ENCODE data around the gene TANC1.

DNA sequence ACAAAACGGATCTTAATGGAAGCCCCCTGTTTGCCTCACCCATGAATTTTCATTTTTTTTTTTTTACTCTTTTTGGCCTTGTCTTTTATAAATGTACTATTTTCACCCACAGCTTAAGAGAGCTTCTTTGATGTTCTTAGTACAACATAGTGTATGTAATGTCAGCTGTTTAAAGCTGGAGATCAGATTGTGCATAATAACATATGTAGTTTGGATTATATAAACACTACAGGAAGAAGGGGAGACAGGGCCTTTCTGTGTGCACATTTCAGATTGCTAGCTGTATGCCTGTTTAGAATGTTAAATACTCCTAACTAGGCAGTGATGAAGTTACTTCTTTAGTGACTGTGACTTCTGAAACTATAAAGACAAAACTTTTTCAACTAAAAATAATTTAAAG lies 2.1 kb upstream of the TANC1 start:
- TF ChIP-seq, protein P1, sequence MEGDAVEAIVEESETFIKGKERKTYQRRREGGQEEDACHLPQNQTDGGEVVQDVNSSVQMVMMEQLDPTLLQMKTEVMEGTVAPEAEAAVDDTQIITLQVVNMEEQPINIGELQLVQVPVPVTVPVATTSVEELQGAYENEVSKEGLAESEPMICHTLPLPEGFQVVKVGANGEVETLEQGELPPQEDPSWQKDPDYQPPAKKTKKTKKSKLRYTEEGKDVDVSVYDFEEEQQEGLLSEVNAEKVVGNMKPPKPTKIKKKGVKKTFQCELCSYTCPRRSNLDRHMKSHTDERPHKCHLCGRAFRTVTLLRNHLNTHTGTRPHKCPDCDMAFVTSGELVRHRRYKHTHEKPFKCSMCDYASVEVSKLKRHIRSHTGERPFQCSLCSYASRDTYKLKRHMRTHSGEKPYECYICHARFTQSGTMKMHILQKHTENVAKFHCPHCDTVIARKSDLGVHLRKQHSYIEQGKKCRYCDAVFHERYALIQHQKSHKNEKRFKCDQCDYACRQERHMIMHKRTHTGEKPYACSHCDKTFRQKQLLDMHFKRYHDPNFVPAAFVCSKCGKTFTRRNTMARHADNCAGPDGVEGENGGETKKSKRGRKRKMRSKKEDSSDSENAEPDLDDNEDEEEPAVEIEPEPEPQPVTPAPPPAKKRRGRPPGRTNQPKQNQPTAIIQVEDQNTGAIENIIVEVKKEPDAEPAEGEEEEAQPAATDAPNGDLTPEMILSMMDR (conservative IDR thresholded peaks at IDR 0.05; ENCODE audit: low read length): no peak
- TF ChIP-seq EZH2phosphoT487 (IDR thresholded peaks at IDR 0.05; ENCODE audit: borderline replicate concordance): no peak
